Peyer's patch (tissue), 4 donors: ENCODE data around the gene PSMD2.

Source experiments
- POLR2A ChIP-seq, 2 donors: fragments of 450-650 bp; IDR thresholded peaks; one replicate each; pipeline ENCODE4 v1.5.1; 2017; ENCODE audit warnings: antibody characterized with exemption in 2 of 2, mild to moderate bottlenecking in 2 of 2, moderate library complexity in 2 of 2
- TF ChIP-seq, protein P1 (sequence below), 6 experiments: fragments of 450-650 bp in 4 of 6; fragments of 200-600 bp in 2 of 6; sonication (generic) in 1 of 6; IDR thresholded peaks; one replicate each; pipeline ENCODE4 v1.5.1; 2017 to 2019; ENCODE audit warnings: antibody characterized with exemption in 6 of 6, mild to moderate bottlenecking in 3 of 6, moderate library complexity in 1 of 6

DNA sequence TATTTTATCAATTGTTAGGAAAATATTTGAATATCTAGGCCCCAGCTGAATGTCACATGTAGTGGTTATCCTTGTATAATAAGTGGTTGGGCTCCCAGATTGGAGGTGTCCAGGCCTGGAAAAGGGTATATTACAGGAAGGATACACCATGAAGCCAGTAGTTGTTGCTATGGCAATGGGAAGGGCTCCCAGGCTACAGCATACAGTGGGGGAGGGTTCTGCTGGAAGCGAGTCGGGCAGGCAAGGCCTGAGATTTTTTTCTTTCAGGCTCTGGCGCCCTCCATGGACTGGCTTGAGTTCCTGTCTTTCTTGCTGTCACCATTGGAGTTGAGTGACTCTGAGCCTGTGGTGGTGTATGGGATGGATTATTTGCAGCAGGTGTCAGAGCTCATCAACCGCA, 14.3 kb upstream of the PSMD2 start:
- TF ChIP-seq, protein P1, sequence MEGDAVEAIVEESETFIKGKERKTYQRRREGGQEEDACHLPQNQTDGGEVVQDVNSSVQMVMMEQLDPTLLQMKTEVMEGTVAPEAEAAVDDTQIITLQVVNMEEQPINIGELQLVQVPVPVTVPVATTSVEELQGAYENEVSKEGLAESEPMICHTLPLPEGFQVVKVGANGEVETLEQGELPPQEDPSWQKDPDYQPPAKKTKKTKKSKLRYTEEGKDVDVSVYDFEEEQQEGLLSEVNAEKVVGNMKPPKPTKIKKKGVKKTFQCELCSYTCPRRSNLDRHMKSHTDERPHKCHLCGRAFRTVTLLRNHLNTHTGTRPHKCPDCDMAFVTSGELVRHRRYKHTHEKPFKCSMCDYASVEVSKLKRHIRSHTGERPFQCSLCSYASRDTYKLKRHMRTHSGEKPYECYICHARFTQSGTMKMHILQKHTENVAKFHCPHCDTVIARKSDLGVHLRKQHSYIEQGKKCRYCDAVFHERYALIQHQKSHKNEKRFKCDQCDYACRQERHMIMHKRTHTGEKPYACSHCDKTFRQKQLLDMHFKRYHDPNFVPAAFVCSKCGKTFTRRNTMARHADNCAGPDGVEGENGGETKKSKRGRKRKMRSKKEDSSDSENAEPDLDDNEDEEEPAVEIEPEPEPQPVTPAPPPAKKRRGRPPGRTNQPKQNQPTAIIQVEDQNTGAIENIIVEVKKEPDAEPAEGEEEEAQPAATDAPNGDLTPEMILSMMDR (IDR thresholded peaks at IDR 0.05): peak in 3 of 6 experiments; percentile 17 to 31 (median 23)
- no peak for TF ChIP-seq POLR2A (IDR thresholded peaks at IDR 0.05)
